ENCODE results near the gene INPP5A. TPM values are rescaled to one million over a fixed set of nuclear protein-coding genes. Genes with fewer than 3 reads are reported as not detected.
"Not testable (repeated sequence)": the region's sequence is repeated elsewhere in the genome, so short reads cannot be mapped to it uniquely, and the experiment has no call there.

INPP5A gene
- total RNA-seq, 1 experiment from 2014 or later: 22.6 TPM

- DNase-seq (no peak), ATAC-seq (no peak)
- H4K20me1 ChIP-seq (ENCODE audit: low read length): no peaks in the 10 kb centered on the region
- no peak overlapping the region for H2AFZ ChIP-seq (ENCODE audit: low read length)
- no TSS peak for BruUV-seq (replicated peaks)
- no peaks in the 10 kb centered on the region for H3K27me3 ChIP-seq (ENCODE audit: low read length)
- no peaks in the 10 kb centered on the region for H3K36me3 ChIP-seq (ENCODE audit: low read depth, low read length)
- H3K27ac ChIP-seq (ENCODE audit: low read length): no peak overlapping the region
- H3K9me2 ChIP-seq (replicated peaks; ENCODE audit: low read length): no peaks in the 10 kb centered on the region
- CTCF ChIA-PET: no interaction called here
- H3K4me2 ChIP-seq (ENCODE audit: low read length): no peak overlapping the region
- no peaks in the 10 kb centered on the region for H3K4me1 ChIP-seq (ENCODE audit: insufficient read depth, low read length)
- intact Hi-C loops (cut with micrococcal nuclease): no loop called here
- no peaks in the 10 kb centered on the region for H3F3A ChIP-seq (ENCODE audit: low read length, unreplicated experiment)
- no peak overlapping the region for H3K9ac ChIP-seq (ENCODE audit: low read length)
- H3K79me2 ChIP-seq (ENCODE audit: low read length): 0 out of 2 replicates have a peak, but pooled peaks cover 3% of the 10 kb centered on the region
- H3K9me3 ChIP-seq (ENCODE audit: low read length): no peaks in the 10 kb centered on the region
- H3K4me3 ChIP-seq (ENCODE audit: low read length): no peak overlapping the region
- no peak for TF ChIP-seq EZH2phosphoT487 (IDR thresholded peaks at IDR 0.05; ENCODE audit: borderline replicate concordance, low read length)
- TF ChIP-seq, protein P1, sequence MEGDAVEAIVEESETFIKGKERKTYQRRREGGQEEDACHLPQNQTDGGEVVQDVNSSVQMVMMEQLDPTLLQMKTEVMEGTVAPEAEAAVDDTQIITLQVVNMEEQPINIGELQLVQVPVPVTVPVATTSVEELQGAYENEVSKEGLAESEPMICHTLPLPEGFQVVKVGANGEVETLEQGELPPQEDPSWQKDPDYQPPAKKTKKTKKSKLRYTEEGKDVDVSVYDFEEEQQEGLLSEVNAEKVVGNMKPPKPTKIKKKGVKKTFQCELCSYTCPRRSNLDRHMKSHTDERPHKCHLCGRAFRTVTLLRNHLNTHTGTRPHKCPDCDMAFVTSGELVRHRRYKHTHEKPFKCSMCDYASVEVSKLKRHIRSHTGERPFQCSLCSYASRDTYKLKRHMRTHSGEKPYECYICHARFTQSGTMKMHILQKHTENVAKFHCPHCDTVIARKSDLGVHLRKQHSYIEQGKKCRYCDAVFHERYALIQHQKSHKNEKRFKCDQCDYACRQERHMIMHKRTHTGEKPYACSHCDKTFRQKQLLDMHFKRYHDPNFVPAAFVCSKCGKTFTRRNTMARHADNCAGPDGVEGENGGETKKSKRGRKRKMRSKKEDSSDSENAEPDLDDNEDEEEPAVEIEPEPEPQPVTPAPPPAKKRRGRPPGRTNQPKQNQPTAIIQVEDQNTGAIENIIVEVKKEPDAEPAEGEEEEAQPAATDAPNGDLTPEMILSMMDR (conservative IDR thresholded peaks at IDR 0.05; ENCODE audit: low read depth, low read length): no peak
- no peak for TF ChIP-seq EZH2 (IDR thresholded peaks at IDR 0.05; ENCODE audit: low read length, unreplicated experiment)
- POLR2A ChIA-PET (ENCODE audit: unreplicated experiment): no interaction called here
Measured at GRCh38 chr10:132703419-132704007, 165.9 kb downstream of the INPP5A start.

DNA sequence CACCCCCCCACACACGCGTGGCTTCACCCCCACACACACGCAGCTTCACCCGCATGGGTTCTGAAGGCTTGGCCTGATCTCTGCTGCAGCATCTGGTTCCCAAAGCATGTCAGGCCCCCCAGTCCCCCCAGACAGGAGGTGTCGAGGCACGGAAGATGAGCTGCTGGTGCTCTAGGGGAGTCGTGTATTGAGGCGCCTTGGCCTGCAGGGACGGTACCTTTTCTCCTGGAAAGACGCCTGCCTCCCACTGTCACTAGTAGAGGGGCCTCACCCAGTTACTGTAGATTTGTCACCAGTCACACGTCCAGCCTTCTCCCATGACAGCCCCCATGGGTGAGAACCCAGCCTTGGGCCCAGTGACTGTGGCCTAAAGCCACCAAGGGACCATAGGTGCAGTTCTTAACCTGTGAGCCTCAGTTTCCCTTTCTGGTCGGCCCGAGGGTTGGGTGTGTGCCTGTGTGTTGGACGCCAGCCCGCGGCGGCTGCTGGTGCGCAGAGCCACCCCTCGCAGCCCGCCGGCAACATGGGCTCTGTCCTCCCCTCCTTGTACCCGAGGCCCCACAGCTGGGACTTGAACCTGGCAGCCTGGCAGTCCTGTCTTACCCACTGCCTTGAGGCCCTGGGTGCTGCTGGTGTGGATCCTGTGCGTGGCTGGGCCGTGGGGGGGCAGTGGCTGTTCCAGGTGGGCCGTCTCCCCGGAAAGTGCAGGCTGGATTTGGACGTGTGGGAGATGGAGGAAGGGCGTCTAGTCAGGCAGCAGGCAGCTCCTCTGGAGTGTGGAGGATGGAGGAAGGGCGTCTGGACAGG is 166.6 kb downstream of the INPP5A start:
- ATAC-seq: no peak
- no peaks in the 10 kb centered on the region for H3K9me2 ChIP-seq (replicated peaks; ENCODE audit: low read length)
- H4K20me1 ChIP-seq (ENCODE audit: low read length): no peaks in the 10 kb centered on the region
- no TSS peak for BruUV-seq (replicated peaks)
- no peak overlapping the region for H3K9ac ChIP-seq (ENCODE audit: low read length)
- H3F3A ChIP-seq (ENCODE audit: low read length, unreplicated experiment): no peaks in the 10 kb centered on the region
- 0 out of 2 replicates have a peak, but pooled peaks cover 3% of the 10 kb centered on the region for H3K79me2 ChIP-seq (ENCODE audit: low read length)
- TF ChIP-seq, protein P1 (conservative IDR thresholded peaks at IDR 0.05; ENCODE audit: low read depth, low read length): no peak
- TF ChIP-seq EZH2phosphoT487 (IDR thresholded peaks at IDR 0.05; ENCODE audit: borderline replicate concordance, low read length) (no peak), EZH2 (IDR thresholded peaks at IDR 0.05; ENCODE audit: low read length, unreplicated experiment) (no peak)
- no peak overlapping the region for H2AFZ ChIP-seq (ENCODE audit: low read length)
- POLR2A ChIA-PET (ENCODE audit: unreplicated experiment): no interaction called here
- no peak overlapping the region for H3K4me2 ChIP-seq (ENCODE audit: low read length)
- CTCF ChIA-PET: no interaction called here
- no peaks in the 10 kb centered on the region for H3K27me3 ChIP-seq (ENCODE audit: low read length)
- H3K4me1 ChIP-seq (ENCODE audit: insufficient read depth, low read length): no peaks in the 10 kb centered on the region
- intact Hi-C loops (cut with micrococcal nuclease): no loop called here
- H3K36me3 ChIP-seq (ENCODE audit: low read depth, low read length): no peaks in the 10 kb centered on the region
- DNase-seq: no peak
- no peak overlapping the region for H3K27ac ChIP-seq (ENCODE audit: low read length)
- H3K4me3 ChIP-seq (ENCODE audit: low read length): no peak overlapping the region
- H3K9me3 ChIP-seq (ENCODE audit: low read length): no peaks in the 10 kb centered on the region

- H2AFZ ChIP-seq (ENCODE audit: low read length); H3F3A ChIP-seq (ENCODE audit: low read length, unreplicated experiment); DNase-seq; H4K20me1 ChIP-seq (ENCODE audit: low read length); BruUV-seq (replicated peaks); H3K27ac ChIP-seq (ENCODE audit: low read length); intact Hi-C loops (cut with micrococcal nuclease); ATAC-seq; POLR2A ChIA-PET (ENCODE audit: unreplicated experiment); H3K9ac ChIP-seq (ENCODE audit: low read length); H3K9me2 ChIP-seq (replicated peaks; ENCODE audit: low read length); CTCF ChIA-PET; H3K4me3 ChIP-seq (ENCODE audit: low read length); H3K9me3 ChIP-seq (ENCODE audit: low read length); H3K36me3 ChIP-seq (ENCODE audit: low read depth, low read length); H3K27me3 ChIP-seq (ENCODE audit: low read length); H3K4me2 ChIP-seq (ENCODE audit: low read length); H3K4me1 ChIP-seq (ENCODE audit: insufficient read depth, low read length); H3K79me2 ChIP-seq (ENCODE audit: low read length): not testable (repeated sequence)
Measured at GRCh38 chr10:132704815-132705064, 167.2 kb downstream of the INPP5A start.

Data from PC-3 (cell line).